Measurements from ENCODE around the gene EEF1E1.

- TF ChIP-seq, protein P1, sequence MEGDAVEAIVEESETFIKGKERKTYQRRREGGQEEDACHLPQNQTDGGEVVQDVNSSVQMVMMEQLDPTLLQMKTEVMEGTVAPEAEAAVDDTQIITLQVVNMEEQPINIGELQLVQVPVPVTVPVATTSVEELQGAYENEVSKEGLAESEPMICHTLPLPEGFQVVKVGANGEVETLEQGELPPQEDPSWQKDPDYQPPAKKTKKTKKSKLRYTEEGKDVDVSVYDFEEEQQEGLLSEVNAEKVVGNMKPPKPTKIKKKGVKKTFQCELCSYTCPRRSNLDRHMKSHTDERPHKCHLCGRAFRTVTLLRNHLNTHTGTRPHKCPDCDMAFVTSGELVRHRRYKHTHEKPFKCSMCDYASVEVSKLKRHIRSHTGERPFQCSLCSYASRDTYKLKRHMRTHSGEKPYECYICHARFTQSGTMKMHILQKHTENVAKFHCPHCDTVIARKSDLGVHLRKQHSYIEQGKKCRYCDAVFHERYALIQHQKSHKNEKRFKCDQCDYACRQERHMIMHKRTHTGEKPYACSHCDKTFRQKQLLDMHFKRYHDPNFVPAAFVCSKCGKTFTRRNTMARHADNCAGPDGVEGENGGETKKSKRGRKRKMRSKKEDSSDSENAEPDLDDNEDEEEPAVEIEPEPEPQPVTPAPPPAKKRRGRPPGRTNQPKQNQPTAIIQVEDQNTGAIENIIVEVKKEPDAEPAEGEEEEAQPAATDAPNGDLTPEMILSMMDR (IDR thresholded peaks at IDR 0.05; ENCODE audit: low read depth, low read length), result no peak
- TF ChIP-seq EZH2phosphoT487 (IDR thresholded peaks at IDR 0.05; ENCODE audit: low read depth), result no peak
These were observed 17.8 kb downstream of the EEF1E1 start for GRCh38 chr6:8084586-8084985.
